ENCODE results near the gene GMCL2.
A peak's percentile ranks its signal among the peaks of the same experiment; 100 is the strongest.

Gene GMCL2

DNA sequence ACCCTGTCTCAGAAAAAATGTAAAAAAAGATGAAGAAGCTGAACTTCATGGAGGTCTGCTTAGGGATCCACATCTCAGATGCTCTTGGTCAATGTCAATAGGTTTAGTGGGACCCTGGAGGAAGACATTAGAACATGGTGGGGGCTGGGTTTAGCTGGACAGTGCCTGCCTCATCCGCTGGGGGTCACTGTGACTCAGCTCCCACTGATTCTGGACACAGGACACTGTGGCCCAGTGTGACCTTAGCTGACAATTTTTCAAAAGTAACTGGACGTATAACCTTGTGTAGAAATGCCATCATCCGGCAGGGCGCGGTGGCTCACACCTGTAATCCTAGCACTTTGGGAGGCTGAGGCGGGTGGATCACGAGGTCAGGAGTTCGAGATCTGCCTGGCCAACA is 9.8 kb upstream of the GMCL2 start:
- TF ChIP-seq, protein P1, sequence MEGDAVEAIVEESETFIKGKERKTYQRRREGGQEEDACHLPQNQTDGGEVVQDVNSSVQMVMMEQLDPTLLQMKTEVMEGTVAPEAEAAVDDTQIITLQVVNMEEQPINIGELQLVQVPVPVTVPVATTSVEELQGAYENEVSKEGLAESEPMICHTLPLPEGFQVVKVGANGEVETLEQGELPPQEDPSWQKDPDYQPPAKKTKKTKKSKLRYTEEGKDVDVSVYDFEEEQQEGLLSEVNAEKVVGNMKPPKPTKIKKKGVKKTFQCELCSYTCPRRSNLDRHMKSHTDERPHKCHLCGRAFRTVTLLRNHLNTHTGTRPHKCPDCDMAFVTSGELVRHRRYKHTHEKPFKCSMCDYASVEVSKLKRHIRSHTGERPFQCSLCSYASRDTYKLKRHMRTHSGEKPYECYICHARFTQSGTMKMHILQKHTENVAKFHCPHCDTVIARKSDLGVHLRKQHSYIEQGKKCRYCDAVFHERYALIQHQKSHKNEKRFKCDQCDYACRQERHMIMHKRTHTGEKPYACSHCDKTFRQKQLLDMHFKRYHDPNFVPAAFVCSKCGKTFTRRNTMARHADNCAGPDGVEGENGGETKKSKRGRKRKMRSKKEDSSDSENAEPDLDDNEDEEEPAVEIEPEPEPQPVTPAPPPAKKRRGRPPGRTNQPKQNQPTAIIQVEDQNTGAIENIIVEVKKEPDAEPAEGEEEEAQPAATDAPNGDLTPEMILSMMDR (IDR thresholded peaks at IDR 0.05; ENCODE audit: low read depth, low read length), result peak; percentile 54
- Histone ChIP-seq H3K9me3 (no peaks in the 10 kb centered on the region), H3K27me3 (no peaks in the 10 kb centered on the region; the same call in 1 of the 2 replicates), H3K36me3 (no peaks in the 10 kb centered on the region), H3K4me3 (ENCODE audit: low read depth, low read length) (no peak overlapping the region), H3K4me1 (no peaks in the 10 kb centered on the region)
- no peak for DNase-seq

DNA sequence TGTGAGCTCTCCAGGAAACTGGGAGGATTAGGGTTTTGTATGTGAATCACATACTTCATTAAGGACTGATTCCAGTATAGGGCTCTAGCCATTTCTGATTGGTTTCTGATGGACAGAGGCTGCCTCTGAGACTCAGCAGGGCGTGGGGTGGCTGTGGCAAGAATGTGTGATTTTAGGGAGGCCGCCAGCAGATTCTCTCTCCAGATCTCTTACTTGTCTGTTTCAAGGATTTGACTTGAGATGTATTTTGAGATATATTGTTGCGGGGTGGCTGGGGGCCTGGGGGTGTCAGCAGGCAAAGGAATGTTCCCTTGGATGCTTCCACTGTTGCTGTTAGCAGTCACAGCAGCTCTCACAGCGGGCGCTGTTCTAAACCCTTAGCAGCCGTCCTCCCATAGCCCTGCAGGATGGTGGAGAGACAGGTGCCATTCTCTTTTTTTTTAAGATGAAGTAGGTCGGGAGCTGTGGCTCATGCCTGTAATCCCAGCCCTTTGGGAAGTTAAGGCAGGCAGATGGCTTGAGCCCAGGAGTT is 9.2 kb upstream of the GMCL2 start:
- DNase-seq, result no peak
- H3K27me3 ChIP-seq, result no peaks in the 10 kb centered on the region; the same call in 1 of the 2 replicates
- TF ChIP-seq, protein P1 (IDR thresholded peaks at IDR 0.05; ENCODE audit: low read depth, low read length), result no peak
- H3K4me3 ChIP-seq (ENCODE audit: low read depth, low read length), result no peak overlapping the region
- H3K36me3 ChIP-seq, result no peaks in the 10 kb centered on the region
- H3K4me1 ChIP-seq, result no peaks in the 10 kb centered on the region
- no peaks in the 10 kb centered on the region for H3K9me3 ChIP-seq

DNA sequence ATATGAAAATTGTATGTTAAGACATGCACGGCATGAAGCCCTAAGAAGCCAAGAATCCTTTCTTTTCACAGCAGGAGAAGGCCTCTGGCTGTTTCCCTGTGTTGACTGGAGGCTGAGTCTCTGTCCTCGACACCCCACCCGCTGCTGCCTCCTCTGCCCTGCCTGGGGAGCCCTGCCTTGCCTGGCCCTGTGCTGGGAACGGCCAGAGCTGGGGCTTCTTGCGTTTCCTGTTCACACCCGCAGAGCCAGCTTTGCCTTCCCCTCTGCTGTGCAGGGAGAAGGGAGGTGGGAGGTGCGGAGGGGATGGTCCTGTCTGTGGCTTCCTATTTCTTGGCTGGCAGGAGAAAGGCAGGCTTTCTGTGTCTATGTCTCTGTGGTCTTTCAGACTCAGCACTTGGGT is 6.9 kb upstream of the GMCL2 start:
- TF ChIP-seq, protein P1 (IDR thresholded peaks at IDR 0.05; ENCODE audit: low read depth, low read length), result no peak
- no peaks in the 10 kb centered on the region for H3K36me3 ChIP-seq

GRCh38 chr5:178193251-178193809 is 6.2 kb upstream of the GMCL2 start:
- DNase-seq, result no peak
- TF ChIP-seq, protein P1 (IDR thresholded peaks at IDR 0.05; ENCODE audit: low read depth, low read length), result no peak
- H3K9me3 ChIP-seq, result no peaks in the 10 kb centered on the region

More for the DNA sequence above, 6.9 kb upstream of the GMCL2 start:
- Histone ChIP-seq H3K9me3 (no peaks in the 10 kb centered on the region), H3K4me1 (no peaks in the 10 kb centered on the region), H3K27me3 (no peaks in the 10 kb centered on the region; the same call in 1 of the 2 replicates), H3K4me3 (ENCODE audit: low read depth, low read length) (no peak overlapping the region)
- DNase-seq, result no peak

DNA sequence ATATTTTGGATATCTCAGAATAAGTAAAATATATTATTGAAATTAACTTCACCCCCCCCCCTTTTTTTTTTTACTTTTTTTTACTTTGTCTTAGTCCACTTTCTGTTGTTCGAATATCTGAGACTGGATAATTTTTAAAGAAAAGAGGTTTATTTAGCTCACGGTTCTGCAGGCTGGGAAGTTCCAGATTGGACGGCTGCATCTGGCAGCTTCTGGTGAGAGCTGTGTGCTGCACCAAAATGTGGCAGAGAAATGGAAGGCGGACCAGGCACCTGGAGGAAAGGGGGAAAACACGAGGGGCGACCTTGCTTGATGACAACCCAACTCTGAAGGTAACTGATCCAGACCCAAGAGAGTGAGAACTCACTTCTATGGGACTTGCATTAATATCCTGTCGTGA is 5.6 kb upstream of the GMCL2 start:
- Histone ChIP-seq H3K27me3 (no peaks in the 10 kb centered on the region; the same call in 1 of the 2 replicates), H3K36me3 (no peaks in the 10 kb centered on the region), H3K4me1 (no peaks in the 10 kb centered on the region), H3K4me3 (ENCODE audit: low read depth, low read length) (no peak overlapping the region), H3K9me3 (no peaks in the 10 kb centered on the region)
- no peak for DNase-seq
- TF ChIP-seq, protein P1 (IDR thresholded peaks at IDR 0.05; ENCODE audit: low read depth, low read length), result no peak

More at GRCh38 chr5:178193251-178193809, 6.2 kb upstream of the GMCL2 start:
- Histone ChIP-seq H3K27me3 (no peaks in the 10 kb centered on the region; the same call in 1 of the 2 replicates), H3K4me1 (no peaks in the 10 kb centered on the region), H3K36me3 (no peaks in the 10 kb centered on the region), H3K4me3 (ENCODE audit: low read depth, low read length) (no peak overlapping the region)

GRCh38 chr5:178192244-178192643 is 5.1 kb upstream of the GMCL2 start:
- TF ChIP-seq, protein P1 (IDR thresholded peaks at IDR 0.05; ENCODE audit: low read depth, low read length), result no peak
- no peak for DNase-seq
- no peaks in the 10 kb centered on the region for H3K9me3 ChIP-seq

More at GRCh38 chr5:178192244-178192643, 5.1 kb upstream of the GMCL2 start:
- Histone ChIP-seq H3K4me1 (no peaks in the 10 kb centered on the region), H3K4me3 (ENCODE audit: low read depth, low read length) (no peak overlapping the region), H3K27me3 (no peaks in the 10 kb centered on the region; the same call in 1 of the 2 replicates), H3K36me3 (no peaks in the 10 kb centered on the region)
